Trophoblast cell (in vitro differentiated cells and primary cell): Measurements from ENCODE around the gene IER5L. TPM values are rescaled to one million over a fixed set of nuclear protein-coding genes. Genes with fewer than 3 reads are reported as not detected.

Experiments used
- DNase-seq, 2 donors: peaks; one replicate each; pipeline ENCODE4 v3.0.0-alpha.2; 2016
- H2AFZ ChIP-seq: 2 replicates; pipeline ENCODE4 v1.6.1; 2013; ENCODE audit warnings: low read length, moderate library complexity, mild to moderate bottlenecking; ENCODE audit not compliant: insufficient read depth, poor library complexity
- H2AK5ac ChIP-seq: 2 replicates; pipeline ENCODE4 v1.6.1; 2013; ENCODE audit warnings: mild to moderate bottlenecking, low read length
- H2BK120ac ChIP-seq: 2 replicates; pipeline ENCODE4 v1.6.1; 2013; ENCODE audit warnings: low read length, mild to moderate bottlenecking, moderate library complexity; ENCODE audit not compliant: insufficient read depth, poor library complexity
- H2BK12ac ChIP-seq: 2 replicates; pipeline ENCODE4 v1.6.1; 2013; ENCODE audit warnings: mild to moderate bottlenecking, low read length, moderate library complexity
- H2BK5ac ChIP-seq: 2 replicates; pipeline ENCODE4 v1.6.1; 2013; ENCODE audit warnings: low read length, low read depth, moderate library complexity, mild to moderate bottlenecking; ENCODE audit not compliant: poor library complexity
- H3K14ac ChIP-seq: 2 replicates; pipeline ENCODE4 v1.6.1; 2013; ENCODE audit warnings: mild to moderate bottlenecking, low read length
- H3K18ac ChIP-seq: 2 replicates; pipeline ENCODE4 v1.6.1; 2013; ENCODE audit warnings: mild to moderate bottlenecking, low read length
- H3K23ac ChIP-seq: 2 replicates; pipeline ENCODE4 v1.6.1; 2013; ENCODE audit warnings: low read length
- H3K27ac ChIP-seq: 2 replicates; pipeline ENCODE4 v1.5.1; 2013; ENCODE audit warnings: low read depth, mild to moderate bottlenecking, inconsistent platforms, low read length, moderate library complexity
- H3K27me3 ChIP-seq: 2 replicates; pipeline ENCODE4 v1.6.1; 2013; ENCODE audit warnings: inconsistent platforms, mild to moderate bottlenecking, low read length, moderate library complexity; ENCODE audit not compliant: insufficient read depth
- H3K36me3 ChIP-seq, 2 experiments: 1 replicate in 1 of 2; 2 replicates in 1 of 2; pipeline ENCODE4 v1.6.1; 2013; ENCODE audit warnings: low read length in 2 of 2, mild to moderate bottlenecking in 2 of 2, moderate library complexity in 1 of 2; ENCODE audit not compliant: insufficient read depth in 2 of 2, control insufficient read depth in 1 of 2
- H3K4ac ChIP-seq: 2 replicates; pipeline ENCODE4 v1.6.1; 2013; ENCODE audit warnings: low read depth, mild to moderate bottlenecking, low read length, moderate library complexity
- H3K4me1 ChIP-seq, 2 experiments: 1 replicate in 1 of 2; 2 replicates in 1 of 2; pipeline ENCODE4 v1.6.1; 2013; ENCODE audit warnings: low read length in 2 of 2, mild to moderate bottlenecking in 2 of 2, moderate library complexity in 1 of 2; ENCODE audit not compliant: insufficient read depth in 2 of 2, control insufficient read depth in 1 of 2
- H3K4me2 ChIP-seq: 2 replicates; pipeline ENCODE4 v1.6.1; 2013; ENCODE audit warnings: inconsistent platforms, mild to moderate bottlenecking, low read length, moderate library complexity
- H3K4me3 ChIP-seq: 2 replicates; pipeline ENCODE4 v1.5.1; 2013; ENCODE audit warnings: mild to moderate bottlenecking, low read depth, low read length, inconsistent platforms
- H3K79me1 ChIP-seq: one replicate; pipeline ENCODE4 v1.6.1; 2013; ENCODE audit warnings: low read length
- H3K79me2 ChIP-seq: 2 replicates; pipeline ENCODE4 v1.6.1; 2013; ENCODE audit warnings: low read length, mild to moderate bottlenecking; ENCODE audit not compliant: control insufficient read depth, insufficient read depth, poor library complexity
- H3K9ac ChIP-seq: 2 replicates; pipeline ENCODE4 v1.6.1; 2013; ENCODE audit warnings: mild to moderate bottlenecking, low read length
- H3K9me3 ChIP-seq: 2 replicates; pipeline ENCODE4 v1.6.1; 2013; ENCODE audit warnings: low read depth, mild to moderate bottlenecking, control low read depth, inconsistent platforms, low read length; ENCODE audit not compliant: insufficient read depth
- H4K12ac ChIP-seq: 2 replicates; pipeline ENCODE4 v1.6.1; 2013; ENCODE audit warnings: low read depth, mild to moderate bottlenecking, low read length, moderate library complexity
- H4K8ac ChIP-seq: 2 replicates; pipeline ENCODE4 v1.6.1; 2013; ENCODE audit warnings: low read depth, mild to moderate bottlenecking, low read length, moderate library complexity
- H4K91ac ChIP-seq: one replicate; pipeline ENCODE4 v1.6.1; 2013; ENCODE audit warnings: low read depth, mild to moderate bottlenecking, low read length, moderate library complexity
- WGBS: extraction: QIAGEN DNeasy Blood & Tissue Kit; methylation state at CpG from one replicate; pipeline ENCODE4 v1.1.7; 2013; ENCODE audit warnings: missing lambda C conversion rate; ENCODE audit not compliant: insufficient read length, insufficient coverage; ENCODE audit errors: extremely low coverage; 5-methylcytosine and 5-hydroxymethylcytosine counted together
- polyA plus RNA-seq: library from polyadenylated mRNA; stranded (reverse); fragments of 200-250 nt; gene quantifications from 2 replicates; pipeline ENCODE4 v1.2.3, GENCODE V29; 2013

IER5L gene
- 63.3 and 64.2 TPM in 2 replicates for polyA plus RNA-seq

GRCh38 chr9:129177791-129178567 lies at the start of gene IER5L:
Gene IER5L, minus strand, starts transcription at chr9:129178261. Its CDS starts 209 bp downstream, at chr9:129178052.
- H3K4ac ChIP-seq: peak within 1 kb of the TSS; percentile 98

GRCh38 chr9:129227843-129228189 lies 49.8 kb upstream of the IER5L start:
- no peak overlapping the region for H3K4ac ChIP-seq
- H3K9ac ChIP-seq: no peak overlapping the region
- no peak overlapping the region for H3K4me2 ChIP-seq
- H2BK5ac ChIP-seq: no peak overlapping the region
- H4K8ac ChIP-seq: no peak overlapping the region
- no peak overlapping the region for H2BK120ac ChIP-seq
- H3K18ac ChIP-seq: no peak overlapping the region
- H3K79me2 ChIP-seq: no peaks in the 10 kb centered on the region
- H3K4me3 ChIP-seq: no peak overlapping the region
- no peak overlapping the region for H3K14ac ChIP-seq
- H2AK5ac ChIP-seq: no peak overlapping the region
- peak overlapping the region; percentile 51 for H2BK12ac ChIP-seq
- no peak for DNase-seq
- no peaks in the 10 kb centered on the region for H3K9me3 ChIP-seq
- peaks cover 20 to 25% of the 10 kb centered on the region in 2 experiments for H3K4me1 ChIP-seq
- H3K27ac ChIP-seq: no peak overlapping the region
- H3K27me3 ChIP-seq: no peaks in the 10 kb centered on the region
- H3K36me3 ChIP-seq: no peaks in the 10 kb centered on the region
- H4K91ac ChIP-seq: no peak overlapping the region
- no CpG with 5 or more reads among the region's 10 CpGs for WGBS
- H3K79me1 ChIP-seq: peaks cover 12% of the 10 kb centered on the region
- H2AFZ ChIP-seq: no peak overlapping the region
- H3K23ac ChIP-seq: no peak overlapping the region
- no peak overlapping the region for H4K12ac ChIP-seq

More at GRCh38 chr9:129177791-129178567, at the start of gene IER5L:
- Histone ChIP-seq H2AK5ac (peak within 1 kb of the TSS; percentile 57), H4K8ac (peak within 1 kb of the TSS; percentile 75), H3K4me1 (peaks cover 14 to 28% of the 10 kb centered on the region in 2 experiments), H3K79me2 (peaks cover 25% of the 10 kb centered on the region), H2AFZ (peak within 1 kb of the TSS; percentile 66), H3K9me3 (no peaks in the 10 kb centered on the region), H3K27me3 (no peaks in the 10 kb centered on the region), H3K4me2 (peak within 1 kb of the TSS; percentile 97), H3K18ac (peak within 1 kb of the TSS; percentile 94), H2BK120ac (peak within 1 kb of the TSS; percentile 70), H3K9ac (peak within 1 kb of the TSS; percentile 98), H2BK5ac (peak within 1 kb of the TSS; percentile 94), H3K23ac (no peak within 1 kb of the TSS), H4K12ac (no peak within 1 kb of the TSS), H3K27ac (peak within 1 kb of the TSS; percentile 99), H3K79me1 (peaks cover 35% of the 10 kb centered on the region), H3K36me3 (peaks cover 0 to 6% of the 10 kb centered on the region in 2 experiments), H4K91ac (peak within 1 kb of the TSS; percentile 91), H3K4me3 (peak within 1 kb of the TSS; percentile 99), H3K14ac (peak within 1 kb of the TSS; percentile 96), H2BK12ac (peak within 1 kb of the TSS; percentile 7)
- no CpG with 5 or more reads among the region's 90 CpGs for WGBS
- DNase-seq: peak; percentile 96 to 99

- no peak overlapping the region for H3K23ac ChIP-seq
- H2BK120ac ChIP-seq: peak overlapping the region; percentile 37
- peak overlapping the region; percentile 95 for H2BK5ac ChIP-seq
- H3K36me3 ChIP-seq: no peaks in the 10 kb centered on the region
- DNase-seq: no peak
- H4K12ac ChIP-seq: no peak overlapping the region
- no peak overlapping the region for H3K4me3 ChIP-seq
- H3K18ac ChIP-seq: no peak overlapping the region
- H3K9ac ChIP-seq: no peak overlapping the region
- no peaks in the 10 kb centered on the region for H3K9me3 ChIP-seq
- H3K79me1 ChIP-seq: peaks cover 10% of the 10 kb centered on the region
- peak overlapping the region; percentile 2 for H4K8ac ChIP-seq
- peak overlapping the region; percentile 31 for H3K27ac ChIP-seq
- WGBS: no CpG with 5 or more reads among the region's 12 CpGs
- H2BK12ac ChIP-seq: peak overlapping the region; percentile 83
- H3K4me1 ChIP-seq: peaks cover 16 to 18% of the 10 kb centered on the region in 2 experiments
- no peak overlapping the region for H3K14ac ChIP-seq
- H3K4ac ChIP-seq: no peak overlapping the region
- no peak overlapping the region for H2AFZ ChIP-seq
- no peaks in the 10 kb centered on the region for H3K27me3 ChIP-seq
- H3K4me2 ChIP-seq: peak overlapping the region; percentile 57
- H2AK5ac ChIP-seq: no peak overlapping the region
- H3K79me2 ChIP-seq: no peaks in the 10 kb centered on the region
- H4K91ac ChIP-seq: peak overlapping the region; percentile 93
Measured at GRCh38 chr9:129225815-129226214, 47.8 kb upstream of the IER5L start.

GRCh38 chr9:129225490-129225778 lies 47.4 kb upstream of the IER5L start:
- Histone ChIP-seq H3K79me2 (no peaks in the 10 kb centered on the region), H3K4ac (peak overlapping the region; percentile 72), H2BK12ac (peak overlapping the region; percentile 100), H3K27ac (peak overlapping the region; percentile 31), H3K4me1 (peaks cover 16 to 18% of the 10 kb centered on the region in 2 experiments), H3K36me3 (no peaks in the 10 kb centered on the region), H3K9ac (no peak overlapping the region), H3K27me3 (no peaks in the 10 kb centered on the region), H3K23ac (no peak overlapping the region), H2AFZ (no peak overlapping the region), H3K18ac (peak overlapping the region; percentile 89), H2BK5ac (peak overlapping the region; percentile 95), H3K14ac (peak overlapping the region; percentile 69), H3K4me2 (no peak overlapping the region), H3K9me3 (no peaks in the 10 kb centered on the region), H4K12ac (no peak overlapping the region), H2BK120ac (peak overlapping the region; percentile 95), H4K8ac (peak overlapping the region; percentile 85), H2AK5ac (peak overlapping the region; percentile 93), H4K91ac (peak overlapping the region; percentile 93), H3K79me1 (peaks cover 10% of the 10 kb centered on the region), H3K4me3 (no peak overlapping the region)
- no peak for DNase-seq
- WGBS: no CpG with 5 or more reads among the region's 3 CpGs
